ENCODE data around the gene ZGLP1. TPM values are rescaled to one million over a fixed set of nuclear protein-coding genes. Genes with fewer than 3 reads are reported as not detected.

ZGLP1 gene
- total RNA-seq, 1 donor from 2014 or later = 6.3 TPM

GRCh38 chr19:10278935-10279334, 30.7 kb downstream of the ZGLP1 start:
- DNase-seq (ENCODE audit: low spot score) = no peak

GRCh38 chr19:10277795-10278589, 31.6 kb downstream of the ZGLP1 start:
- DNase-seq (ENCODE audit: low spot score) = no peak

GRCh38 chr19:10274589-10274988, 35.0 kb downstream of the ZGLP1 start:
- DNase-seq (ENCODE audit: low spot score) = no peak

- no peak for DNase-seq (ENCODE audit: low spot score)
Measured at GRCh38 chr19:10271543-10272086, 38.0 kb downstream of the ZGLP1 start.

DNA sequence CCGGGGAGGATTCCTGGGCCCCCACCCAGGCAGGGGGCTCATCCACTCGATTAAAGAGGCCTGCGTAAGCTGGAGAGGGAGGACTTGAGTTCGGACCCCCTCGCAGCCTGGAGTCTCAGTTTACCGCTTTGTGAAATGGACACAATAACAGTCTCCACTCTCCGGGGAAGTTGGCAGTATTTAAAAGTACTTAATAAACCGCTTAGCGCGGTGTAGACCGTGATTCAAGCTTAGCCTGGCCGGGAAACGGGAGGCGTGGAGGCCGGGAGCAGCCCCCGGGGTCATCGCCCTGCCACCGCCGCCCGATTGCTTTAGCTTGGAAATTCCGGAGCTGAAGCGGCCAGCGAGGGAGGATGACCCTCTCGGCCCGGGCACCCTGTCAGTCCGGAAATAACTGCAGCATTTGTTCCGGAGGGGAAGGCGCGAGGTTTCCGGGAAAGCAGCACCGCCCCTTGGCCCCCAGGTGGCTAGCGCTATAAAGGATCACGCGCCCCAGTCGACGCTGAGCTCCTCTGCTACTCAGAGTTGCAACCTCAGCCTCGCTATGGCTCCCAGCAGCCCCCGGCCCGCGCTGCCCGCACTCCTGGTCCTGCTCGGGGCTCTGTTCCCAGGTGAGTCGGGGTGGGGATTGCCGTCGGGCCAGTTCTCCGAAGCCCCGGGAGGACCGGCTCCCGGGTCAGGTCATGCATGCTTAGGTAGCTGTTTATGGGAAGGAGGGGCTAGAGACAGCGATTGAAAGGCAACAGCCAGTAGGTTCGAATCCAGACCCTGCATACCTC, 38.8 kb downstream of the ZGLP1 start, which contains the start of gene ICAM1:
TSS of gene ICAM1 (plus strand) at position 505 of the 779 bp plus-strand sequence. CDS start at position 545, 40 bp downstream.
- DNase-seq (ENCODE audit: low spot score) = peak; percentile 90

DNA sequence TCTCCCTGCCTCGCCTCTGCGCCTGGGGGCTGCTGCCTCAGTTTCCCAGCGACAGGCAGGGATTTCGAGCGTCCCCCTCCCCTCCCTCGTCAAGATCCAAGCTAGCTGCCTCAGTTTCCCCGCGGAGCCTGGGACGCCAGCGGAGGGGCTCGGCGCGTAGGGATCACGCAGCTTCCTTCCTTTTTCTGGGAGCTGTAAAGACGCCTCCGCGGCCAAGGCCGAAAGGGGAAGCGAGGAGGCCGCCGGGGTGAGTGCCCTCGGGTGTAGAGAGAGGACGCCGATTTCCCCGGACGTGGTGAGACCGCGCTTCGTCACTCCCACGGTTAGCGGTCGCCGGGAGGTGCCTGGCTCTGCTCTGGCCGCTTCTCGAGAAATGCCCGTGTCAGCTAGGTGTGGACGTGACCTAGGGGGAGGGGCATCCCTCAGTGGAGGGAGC, 39.4 kb downstream of the ZGLP1 start:
- peak; percentile 75 for DNase-seq (ENCODE audit: low spot score)

GRCh38 chr19:10269333-10270179, 40.1 kb downstream of the ZGLP1 start:
- DNase-seq (ENCODE audit: low spot score) = peak; percentile 90

DNA sequence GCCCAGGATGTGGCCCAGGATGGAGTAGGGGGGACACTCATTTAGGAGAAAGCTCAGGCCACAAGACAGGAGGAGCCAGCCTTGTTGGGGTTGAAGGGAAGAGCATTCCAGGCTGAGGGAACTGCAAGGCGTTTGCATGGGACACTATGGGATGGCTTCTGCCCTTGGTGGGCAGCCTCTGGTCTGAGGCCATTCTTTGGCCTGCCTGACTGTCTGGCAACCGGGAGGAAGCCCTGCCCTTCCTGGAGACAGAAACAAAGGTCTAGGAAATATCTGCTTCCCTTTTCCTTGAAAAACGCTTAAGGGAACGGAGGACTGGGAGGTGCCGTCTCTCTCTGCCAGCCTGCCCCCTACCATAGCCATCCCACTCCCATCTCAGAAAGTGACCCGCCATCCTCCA, 41.5 kb downstream of the ZGLP1 start:
- no peak for DNase-seq (ENCODE audit: low spot score)

DNA sequence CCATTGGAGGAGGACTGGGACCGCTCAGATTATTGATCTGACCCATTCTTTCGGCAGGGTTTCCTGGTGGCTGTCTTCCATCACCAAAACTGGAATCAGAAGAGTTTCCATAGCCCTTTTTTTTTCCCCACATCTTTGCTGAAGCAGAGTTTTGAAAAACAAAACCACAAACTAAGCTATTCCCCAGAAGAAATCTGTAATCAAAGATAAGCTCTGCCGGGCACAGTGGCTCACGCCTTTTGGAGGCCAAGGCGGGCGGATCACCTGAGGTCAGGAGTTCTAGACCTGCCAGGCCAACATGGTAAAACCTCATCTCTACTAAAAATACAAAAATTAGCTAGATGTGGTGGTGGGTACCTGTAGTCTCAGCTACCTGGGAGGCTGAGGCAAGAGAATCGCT, 42.9 kb downstream of the ZGLP1 start:
- DNase-seq (ENCODE audit: low spot score) = no peak

DNA sequence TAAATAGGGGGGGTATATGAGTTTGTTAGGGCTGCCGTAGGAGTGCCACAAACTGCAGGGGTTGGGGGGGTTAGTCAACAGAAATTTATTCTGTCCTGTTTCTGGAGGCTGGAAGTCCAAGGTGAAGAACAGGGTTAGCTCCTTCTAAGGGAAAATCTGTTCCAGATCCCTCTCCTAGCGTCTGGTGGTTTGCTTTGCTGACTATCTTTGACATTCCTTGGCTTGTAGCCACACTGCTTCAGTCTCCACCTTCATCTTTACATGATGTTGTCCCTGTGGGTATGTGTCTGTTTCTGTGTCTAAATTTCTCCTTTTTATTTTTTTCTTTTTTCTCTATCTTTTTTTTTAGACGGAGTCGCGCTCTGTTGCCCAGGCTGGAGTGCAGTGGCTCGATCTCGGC, 46.8 kb downstream of the ZGLP1 start:
- DNase-seq (ENCODE audit: low spot score) = no peak

DNA sequence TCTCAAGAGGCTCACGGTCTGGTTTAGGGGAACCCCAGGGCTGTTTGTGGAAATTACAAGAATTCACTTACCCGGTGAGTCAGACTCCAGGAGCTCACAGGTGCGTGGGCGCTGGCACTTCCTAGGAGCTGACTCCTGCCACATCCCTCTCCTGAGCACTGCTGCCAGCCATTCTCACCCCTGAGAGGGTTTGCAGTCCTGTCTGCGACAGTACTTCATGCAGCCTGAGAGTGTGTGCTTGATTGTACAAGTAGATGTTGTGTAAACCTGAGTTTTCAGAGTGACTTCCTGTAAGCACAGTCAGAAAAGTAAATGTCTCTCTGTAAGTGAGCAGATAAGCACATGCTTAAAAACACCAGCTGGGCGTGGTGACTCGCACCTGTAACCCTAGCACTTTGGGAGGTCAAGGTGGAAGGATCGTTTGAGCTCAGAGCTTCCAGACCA, 49.5 kb downstream of the ZGLP1 start:
- DNase-seq (ENCODE audit: low spot score) = no peak

- DNase-seq (ENCODE audit: low spot score) = peak; percentile 76
Measured at GRCh38 chr19:10259162-10259905, 50.3 kb downstream of the ZGLP1 start.

DNA sequence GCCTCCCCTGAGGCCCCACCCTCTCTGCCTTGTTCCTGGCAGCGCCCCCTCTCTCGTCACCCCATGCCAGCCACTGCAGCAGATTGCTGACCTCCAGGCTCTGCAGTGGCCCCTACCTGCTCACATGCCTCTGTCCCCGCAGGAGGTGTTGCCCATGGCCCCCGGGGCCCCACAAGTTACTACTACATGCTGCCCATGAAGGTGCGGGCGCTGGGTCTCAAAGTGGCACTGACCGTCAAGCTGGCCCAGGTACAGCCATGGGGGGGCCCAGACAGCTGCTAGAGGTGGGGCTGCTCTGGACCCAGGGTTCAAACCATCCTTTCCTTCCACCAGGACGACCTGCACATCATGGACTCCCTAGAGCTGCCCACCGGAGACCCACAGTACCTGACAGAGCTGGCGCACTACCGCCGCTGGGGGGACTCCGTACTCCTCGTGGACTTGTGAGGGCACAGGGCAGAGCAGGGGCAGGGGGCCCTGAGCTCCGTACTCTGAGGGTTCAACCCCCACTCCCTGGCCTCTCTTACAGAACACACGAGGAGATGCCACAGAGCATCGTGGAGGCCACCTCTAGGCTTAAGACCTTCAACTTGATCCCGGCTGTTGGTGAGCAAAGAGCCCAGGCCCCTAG, 51.4 kb downstream of the ZGLP1 start:
- DNase-seq (ENCODE audit: low spot score) = no peak

- DNase-seq (ENCODE audit: low spot score) = no peak
Measured at GRCh38 chr19:10256970-10257615, 52.5 kb downstream of the ZGLP1 start.

GRCh38 chr19:10256551-10256950, 53.1 kb downstream of the ZGLP1 start:
- DNase-seq (ENCODE audit: low spot score) = no peak

DNA sequence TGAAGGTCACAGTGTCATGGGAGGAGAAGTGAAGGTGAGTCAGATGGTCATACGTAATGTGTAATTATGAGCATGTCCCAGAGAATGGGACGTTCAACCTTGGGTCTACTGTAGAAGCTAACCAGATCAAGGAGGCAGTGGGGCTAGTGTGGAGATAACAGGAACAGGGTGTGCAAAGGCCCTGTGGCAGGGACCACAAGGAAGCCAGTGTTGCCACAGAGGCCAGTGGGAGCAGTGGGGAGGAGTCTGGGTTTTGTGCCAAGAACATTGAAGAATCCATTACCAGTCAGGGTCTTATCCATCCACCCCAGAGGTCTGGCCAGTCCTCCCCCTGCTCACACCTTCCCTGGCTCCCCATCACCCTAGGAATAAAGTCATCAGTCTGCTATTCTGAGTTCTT, 54.3 kb downstream of the ZGLP1 start:
- no peak for DNase-seq (ENCODE audit: low spot score)
